OCI-LY7 (cell line): ENCODE data around the gene WDR77. TPM values are rescaled to one million over a fixed set of nuclear protein-coding genes. Genes with fewer than 3 reads are reported as not detected.

Experiments
- BruUV-seq: library from RNA; stranded (reverse); fragments of 400-500 nt; replicated peaks from 2 replicates; lab custom pipeline; 2021; lab: Mats Ljungman, UMichigan
- CTCF ChIA-PET: fragments of 300-600 bp; sonication (Branson Sonifier 250); formaldehyde crosslinking; loops from one replicate; lab custom pipeline; 2022; ENCODE audit warnings: antibody characterized with exemption; ENCODE audit not compliant: unreplicated experiment; lab: Charles Lee
- POLR2A ChIA-PET: fragments of 300-600 bp; sonication (Branson Sonifier 250); formaldehyde crosslinking; loops from one replicate; lab custom pipeline; 2022; ENCODE audit warnings: antibody characterized with exemption; lab: Charles Lee
- DNase-seq: peaks from one replicate; pipeline ENCODE4 v3.0.0-alpha.2; 2015; ENCODE audit warnings: low spot score
- H2AFZ ChIP-seq: fragments of 200-600 bp; sonication (generic), shearing (Covaris generic); 2 replicates; pipeline ENCODE4 v1.6.1; 2014; ENCODE audit warnings: mild to moderate bottlenecking, antibody characterized with exemption, low read length, moderate library complexity
- H3K27ac ChIP-seq: fragments of 200-600 bp; sonication (generic); 2 replicates; pipeline ENCODE4 v1.5.1; 2014; ENCODE audit warnings: mixed run types, low read depth, mild to moderate bottlenecking, moderate library complexity, low read length, inconsistent platforms; ENCODE audit not compliant: poor library complexity, severe bottlenecking
- H3K36me3 ChIP-seq: fragments of 200-600 bp; sonication (generic); 2 replicates; pipeline ENCODE4 v1.6.1; 2014; ENCODE audit warnings: mild to moderate bottlenecking, antibody characterized with exemption, low read length, moderate library complexity, mixed read lengths; ENCODE audit not compliant: insufficient read depth
- H3K4me1 ChIP-seq: fragments of 200-600 bp; sonication (generic); 2 replicates; pipeline ENCODE4 v1.5.1; 2014; ENCODE audit warnings: mild to moderate bottlenecking, low read length; ENCODE audit not compliant: insufficient read depth, poor library complexity, severe bottlenecking
- H3K4me2 ChIP-seq: fragments of 200-600 bp; sonication (generic); 2 replicates; pipeline ENCODE4 v1.6.1; 2014; ENCODE audit warnings: mild to moderate bottlenecking, low read length
- H3K4me3 ChIP-seq: fragments of 200-600 bp; sonication (generic); 2 replicates; pipeline ENCODE4 v1.5.1; 2014; ENCODE audit warnings: mild to moderate bottlenecking, low read depth, low read length; ENCODE audit not compliant: poor library complexity, severe bottlenecking
- H3K79me2 ChIP-seq: fragments of 200-600 bp; sonication (generic); 2 replicates; pipeline ENCODE4 v1.6.1; 2016; ENCODE audit warnings: low read depth, mild to moderate bottlenecking, low read length, moderate library complexity, mixed read lengths; ENCODE audit not compliant: insufficient read depth
- H3K9me2 ChIP-seq: fragments of 200-600 bp; sonication (generic); 2 replicates; pipeline ENCODE4 v1.6.1; 2016; ENCODE audit warnings: mild to moderate bottlenecking, low read length, mixed read lengths; ENCODE audit not compliant: insufficient read depth
- H3K9me3 ChIP-seq: fragments of 200-600 bp; sonication (generic); 2 replicates; pipeline ENCODE4 v1.6.1; 2014; ENCODE audit warnings: mild to moderate bottlenecking, mixed run types, low read length, mixed read lengths
- H4K20me1 ChIP-seq: fragments of 200-600 bp; sonication (generic); 2 replicates; pipeline ENCODE4 v1.6.1; 2014; ENCODE audit warnings: mild to moderate bottlenecking, antibody characterized with exemption, low read length, moderate library complexity, mixed read lengths; ENCODE audit not compliant: insufficient read depth
- CTCF ChIP-seq: fragments of 200-600 bp; sonication (generic); conservative IDR thresholded peaks from 2 replicates; pipeline ENCODE4 v1.5.1; 2014; ENCODE audit warnings: mild to moderate bottlenecking, antibody characterized with exemption, low read length, moderate library complexity, mixed read lengths
- EZH2phosphoT487 ChIP-seq: fragments of 200-600 bp; sonication (generic); IDR thresholded peaks from 2 replicates; pipeline ENCODE4 v1.6.1; 2018; ENCODE audit warnings: low read depth, borderline replicate concordance, mild to moderate bottlenecking, mixed run types, antibody characterized with exemption, low read length, moderate library complexity, mixed read lengths
- intact Hi-C: fragments of 100-400 bp; cut with micrococcal nuclease; formaldehyde crosslinking; loops from one replicate; pipeline ENCODE4 v1.10.0; 2022; ENCODE audit not compliant: unreplicated experiment
- total RNA-seq, 2 experiments: library from RNA; depleted of rRNA in 1 of 2; stranded (reverse); fragments of >200 nt in 1 of 2; shearing (Covaris generic) in 1 of 2; gene quantifications; 2 replicates each; pipeline ENCODE4 v1.2.3, GENCODE V29; 2014 to 2022

The WDR77 gene
- total RNA-seq, 2 experiments from 2014 or later: 66.4 to 97.3 TPM

- intact Hi-C loops: loop anchor here (5.0 to 10.0 kb wide), 3 partner anchors 57 to 530 kb away; partner anchors contain the start of gene CD53
- ChIA-PET CTCF (no interaction called here), POLR2A (interaction anchor here (1.1 to 3.1 kb wide), 5 partner anchors 13 to 185 kb away, joined by 3 to 25 read pairs (median 4); partner anchors contain the start of genes OVGP1 and WDR77)
- peak overlapping the region; percentile 94 for H3K27ac ChIP-seq
- peak overlapping the region; percentile 10 for H3K4me3 ChIP-seq
- no peaks in the 10 kb centered on the region; the same call in 1 of the 2 replicates for H3K9me2 ChIP-seq
- TF ChIP-seq CTCF: no peak
- no peak for TF ChIP-seq EZH2phosphoT487
- H3K4me2 ChIP-seq: peak overlapping the region; percentile 68
- peak overlapping the region; percentile 89 for H2AFZ ChIP-seq
- H4K20me1 ChIP-seq: no peaks in the 10 kb centered on the region
- H3K79me2 ChIP-seq: no peaks in the 10 kb centered on the region
- no TSS peak for BruUV-seq
- peaks cover 66% of the 10 kb centered on the region for H3K4me1 ChIP-seq
- no peaks in the 10 kb centered on the region for H3K9me3 ChIP-seq
- no peaks in the 10 kb centered on the region for H3K36me3 ChIP-seq
- DNase-seq: peak; percentile 72
Measured at GRCh38 chr1:111404588-111404987, 44.5 kb downstream of the WDR77 start.

- POLR2A ChIA-PET: interaction anchor here (0.8 to 3.8 kb wide), 4 partner anchors 14 to 182 kb away, joined by 3 to 19 read pairs (median 4); no protein-coding TSS in a partner anchor
- DNase-seq: no peak
Measured at GRCh38 chr1:111402083-111402482, 47.0 kb downstream of the WDR77 start.

More at GRCh38 chr1:111402083-111402482, 47.0 kb downstream of the WDR77 start:
- H3K4me3 ChIP-seq: no peak overlapping the region
- BruUV-seq: no TSS peak
- no peaks in the 10 kb centered on the region for H3K9me2 ChIP-seq
- intact Hi-C loops: loop anchor here (5.0 to 10.0 kb wide), 3 partner anchors 55 to 527 kb away; partner anchors contain the start of gene CD53
- no peak overlapping the region for H3K4me2 ChIP-seq
- no peaks in the 10 kb centered on the region for H4K20me1 ChIP-seq
- no peaks in the 10 kb centered on the region; the same call in 1 of the 2 replicates for H3K9me3 ChIP-seq
- no peak overlapping the region for H3K27ac ChIP-seq
- CTCF ChIA-PET: no interaction called here
- H2AFZ ChIP-seq: no peak overlapping the region; the same call in 1 of the 2 replicates
- no peaks in the 10 kb centered on the region for H3K36me3 ChIP-seq
- TF ChIP-seq EZH2phosphoT487 (no peak), CTCF (no peak)
- peaks cover 43% of the 10 kb centered on the region for H3K4me1 ChIP-seq
- no peaks in the 10 kb centered on the region for H3K79me2 ChIP-seq
